ENCODE data around the gene KIRREL3.
"Not testable (repeated sequence)": the region's sequence is repeated elsewhere in the genome, so short reads cannot be mapped to it uniquely, and the experiment has no call there.

KIRREL3 gene

DNA sequence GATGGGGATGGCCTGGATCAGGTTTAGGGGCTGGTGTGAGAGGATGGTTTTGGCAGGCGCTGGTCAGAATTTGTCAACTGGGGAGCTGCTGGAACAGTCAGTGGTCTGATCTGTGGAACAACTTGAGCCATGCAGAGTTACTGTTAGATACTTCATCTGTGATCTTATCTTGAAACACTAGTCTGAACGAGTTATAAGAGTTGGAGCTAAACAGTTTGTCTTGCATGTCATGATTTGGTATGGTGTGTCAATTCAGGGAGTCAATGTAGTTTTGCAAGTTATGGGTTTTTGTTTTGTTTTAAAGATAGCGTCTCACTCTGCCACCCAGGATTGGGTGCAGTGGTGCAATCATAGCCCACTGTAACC lies 591.0 kb downstream of the KIRREL3 start:
- no peak for DNase-seq

DNA sequence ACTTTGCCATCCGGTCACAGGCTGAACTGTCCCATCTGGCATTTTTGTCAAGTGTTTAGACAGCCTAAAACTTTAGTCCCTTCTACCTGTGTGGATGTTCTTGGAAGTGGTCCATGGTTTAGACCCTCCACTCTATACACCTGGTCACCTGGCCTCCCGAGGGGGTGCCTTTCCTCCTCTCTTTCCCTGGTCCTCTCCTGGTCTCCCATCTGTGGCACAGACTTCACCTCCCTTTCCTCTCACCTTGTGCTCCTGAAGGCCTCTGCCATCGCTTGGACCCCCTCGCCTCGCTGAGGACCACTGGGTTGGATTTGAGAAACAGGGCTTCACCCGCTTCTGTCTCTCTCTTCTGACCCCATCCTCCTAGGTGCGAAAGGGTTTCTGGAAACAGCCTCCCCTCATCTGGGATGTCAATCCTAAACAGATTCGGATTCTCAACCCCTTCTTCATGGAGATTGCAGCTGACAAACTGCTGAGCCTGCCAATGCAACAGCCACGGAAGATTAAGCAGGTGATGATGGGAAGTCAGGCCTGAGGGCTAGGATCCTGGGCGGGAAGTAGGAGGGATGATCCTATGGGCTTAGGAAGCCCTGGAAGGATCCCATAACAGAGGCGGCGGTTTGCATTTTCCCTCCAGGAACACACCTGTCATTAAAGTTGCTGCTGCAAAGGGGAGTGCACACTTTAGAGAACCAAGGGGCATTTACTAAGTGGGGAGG lies 591.5 kb downstream of the KIRREL3 start:
- DNase-seq: no peak

DNA sequence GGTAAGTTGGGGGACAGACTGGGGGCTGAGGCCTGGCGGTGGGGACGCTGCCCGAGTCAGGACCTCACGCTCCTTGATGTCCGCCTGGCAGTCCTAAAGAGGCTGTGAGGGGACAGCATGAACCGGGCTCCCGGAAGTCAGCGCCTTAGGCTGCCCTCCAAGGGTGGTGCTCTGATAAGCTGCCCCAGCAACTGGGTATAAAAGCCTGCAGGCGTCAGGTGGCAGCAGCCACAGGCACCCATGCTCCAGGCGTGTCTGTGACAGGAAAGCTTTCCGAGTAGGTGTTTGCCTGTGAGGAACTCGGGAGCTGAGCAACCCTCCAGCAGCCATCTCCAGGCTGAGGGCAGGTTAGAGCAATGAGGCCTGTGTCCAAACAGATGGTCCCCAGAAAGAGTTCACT lies 592.1 kb downstream of the KIRREL3 start:
- no peak for DNase-seq

DNA sequence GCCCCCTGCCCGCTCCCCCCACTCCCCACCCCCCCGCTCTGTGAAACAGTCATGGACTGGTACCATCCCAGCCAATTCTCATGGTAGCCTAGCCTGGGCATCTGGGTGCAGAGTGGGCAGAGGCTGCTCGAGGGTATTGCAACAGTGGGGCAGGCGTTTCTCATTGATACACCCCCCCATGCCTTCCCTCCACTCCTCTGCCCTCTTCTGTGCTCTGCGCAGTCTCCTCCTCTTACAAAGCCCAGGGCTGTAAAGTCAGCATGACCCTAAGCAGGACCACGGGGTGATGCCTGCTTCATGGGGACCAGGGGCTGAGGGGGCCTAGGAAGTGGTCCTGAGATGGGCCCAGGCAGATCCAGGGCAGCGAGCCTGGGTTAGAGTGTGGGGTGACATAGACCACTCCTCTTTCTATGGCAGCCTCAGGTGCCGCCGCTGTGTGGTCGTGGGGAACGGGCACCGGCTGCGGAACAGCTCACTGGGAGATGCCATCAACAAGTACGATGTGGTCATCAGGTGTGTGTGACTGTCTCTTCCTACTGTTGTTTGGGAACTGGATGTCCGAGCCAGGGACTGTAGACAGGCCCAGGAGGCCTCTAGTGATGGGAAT lies 592.8 kb downstream of the KIRREL3 start:
- no peak for DNase-seq

DNA sequence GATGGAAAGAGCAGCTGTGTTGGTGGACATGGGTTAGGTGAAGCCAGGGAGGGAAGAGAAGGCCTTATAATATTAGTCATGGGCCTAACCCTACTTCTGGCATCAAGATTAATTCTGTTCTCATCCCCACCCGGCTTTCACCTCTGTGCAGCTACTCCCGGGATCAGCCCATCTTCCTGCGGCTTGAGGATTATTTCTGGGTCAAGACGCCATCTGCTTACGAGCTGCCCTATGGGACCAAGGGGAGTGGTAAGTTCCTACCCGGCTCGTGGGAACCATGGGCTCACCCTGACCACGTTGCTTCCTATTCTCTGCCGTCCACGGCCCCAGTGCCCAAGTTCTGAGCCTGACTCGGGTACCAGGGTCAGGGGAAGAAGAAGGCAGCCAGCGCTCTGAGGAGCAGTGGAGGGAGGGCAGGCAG lies 593.5 kb downstream of the KIRREL3 start:
- DNase-seq: no peak

DNA sequence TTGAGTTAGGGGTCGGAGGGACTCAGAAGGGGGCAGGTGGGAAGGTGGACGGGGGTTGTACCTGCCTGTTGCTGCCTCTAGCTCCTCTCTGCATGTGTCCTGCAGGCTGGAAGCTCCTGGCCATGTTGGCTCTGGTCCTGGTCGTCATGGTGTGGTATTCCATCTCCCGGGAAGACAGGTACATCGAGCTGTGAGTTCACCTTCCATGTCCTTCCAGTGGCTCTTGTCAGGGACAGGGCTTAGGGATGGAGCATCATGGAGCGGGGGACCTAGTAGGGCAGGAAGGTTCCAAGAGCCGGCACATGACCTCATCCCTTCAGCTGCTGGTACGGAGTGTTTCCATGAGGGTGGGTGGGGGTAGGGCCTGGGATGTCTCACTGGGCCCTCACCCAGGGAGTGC lies 594.2 kb downstream of the KIRREL3 start:
- no peak for DNase-seq

DNA sequence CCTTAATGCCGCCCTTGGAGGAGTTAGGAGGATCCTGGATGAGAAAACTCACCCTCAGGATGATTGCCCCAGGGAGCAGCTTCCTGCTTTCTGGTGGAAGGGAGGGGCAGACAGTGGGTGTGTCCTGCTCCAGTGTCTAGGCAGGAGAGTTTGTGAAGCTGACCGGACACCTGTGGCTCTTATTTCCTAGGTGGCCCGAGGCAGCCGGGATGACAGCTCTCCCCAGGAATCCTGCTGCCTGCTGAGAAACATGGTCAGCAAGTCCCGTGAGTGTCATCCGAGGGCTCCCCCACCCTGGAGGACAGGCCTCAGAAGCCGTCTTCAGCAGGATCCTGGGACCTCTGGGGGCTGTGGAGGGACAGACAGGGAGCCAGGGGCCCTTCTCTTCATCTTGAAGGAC lies 594.7 kb downstream of the KIRREL3 start:
- no peak for DNase-seq

DNA sequence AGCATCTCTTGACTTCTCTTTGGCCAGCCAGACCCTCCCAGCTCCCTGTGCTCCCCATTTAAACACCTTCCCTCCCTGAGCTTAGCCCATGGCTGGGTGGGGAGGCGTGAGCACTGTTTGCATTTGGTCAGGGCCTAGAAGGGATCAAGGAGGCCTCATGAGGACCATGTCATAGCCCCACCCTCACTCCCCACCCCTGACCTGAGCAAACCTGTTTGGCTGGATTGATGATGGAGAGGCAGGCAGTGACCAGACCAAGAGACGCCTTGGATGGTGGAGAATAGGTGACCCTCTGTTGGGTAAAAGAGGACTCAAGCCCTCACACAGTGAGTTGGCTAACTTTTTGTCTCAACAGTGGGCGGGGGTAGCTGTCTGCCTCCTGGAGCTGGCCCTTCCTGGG lies 595.2 kb downstream of the KIRREL3 start:
- no peak for DNase-seq

DNA sequence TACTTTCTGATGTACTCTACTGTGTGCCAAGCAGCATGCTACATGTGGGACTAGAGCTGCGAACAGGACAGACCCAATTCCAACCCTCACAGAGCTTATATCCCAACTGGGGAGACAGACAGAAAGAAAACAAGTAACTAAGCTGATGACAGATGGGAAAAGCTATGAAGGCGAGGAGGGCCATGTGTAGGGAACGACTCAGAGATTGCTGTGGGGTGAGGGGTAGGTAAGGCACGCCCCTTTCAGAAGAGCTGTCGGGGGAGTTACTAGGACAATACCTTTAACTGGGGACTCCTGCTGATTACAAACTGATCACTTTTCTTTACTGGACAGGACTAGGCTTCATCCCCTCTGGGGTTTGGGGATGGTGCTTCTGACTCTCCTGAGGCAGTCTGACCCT lies 596.2 kb downstream of the KIRREL3 start:
- no peak for DNase-seq

DNA sequence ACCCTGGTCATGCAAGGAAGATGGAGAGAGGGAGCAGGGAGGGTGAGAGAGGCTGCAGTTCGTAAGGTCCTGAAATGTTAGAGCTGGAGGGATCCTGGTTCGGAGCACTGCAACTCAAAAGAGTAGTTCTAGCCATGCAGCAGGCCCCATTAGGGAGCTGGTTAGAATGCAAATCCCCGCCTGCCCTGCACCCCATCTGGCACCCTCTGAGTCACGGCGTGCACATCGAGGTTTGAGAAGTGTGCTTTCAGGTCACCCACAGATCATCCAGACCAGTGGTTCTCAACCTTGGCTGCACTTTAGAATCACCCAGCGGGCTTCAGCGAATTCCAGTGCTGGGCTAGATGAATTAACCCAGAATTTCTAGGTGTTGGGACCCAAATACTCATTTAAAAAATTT lies 596.9 kb downstream of the KIRREL3 start:
- DNase-seq: no peak

DNA sequence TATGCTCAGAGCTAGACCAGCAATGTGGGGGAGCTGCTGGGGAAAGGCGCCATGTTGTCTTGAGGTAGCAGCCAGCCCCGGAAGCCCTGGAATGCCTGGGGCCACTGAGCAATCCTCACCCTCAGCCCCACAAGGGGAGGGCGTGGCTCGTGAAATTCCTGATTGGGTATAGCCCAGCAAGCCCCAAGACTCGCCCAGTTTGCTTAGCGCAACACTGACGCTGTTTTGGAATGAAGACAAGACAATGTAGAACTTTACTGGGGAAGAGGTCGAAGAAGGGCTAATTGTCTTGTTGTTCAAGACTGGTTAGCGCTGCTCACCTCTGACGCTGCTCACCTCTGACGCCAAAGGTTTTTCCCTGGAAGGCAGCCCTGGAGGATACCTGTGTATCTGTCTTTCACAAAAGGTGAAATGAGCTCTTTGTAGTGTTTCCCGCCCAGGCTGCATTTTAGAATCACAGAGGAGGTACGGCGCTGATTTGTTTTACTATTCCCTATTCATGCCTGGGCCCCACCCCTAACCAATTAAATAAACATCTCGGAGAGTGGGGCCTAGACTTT lies 597.5 kb downstream of the KIRREL3 start:
- DNase-seq: no peak

DNA sequence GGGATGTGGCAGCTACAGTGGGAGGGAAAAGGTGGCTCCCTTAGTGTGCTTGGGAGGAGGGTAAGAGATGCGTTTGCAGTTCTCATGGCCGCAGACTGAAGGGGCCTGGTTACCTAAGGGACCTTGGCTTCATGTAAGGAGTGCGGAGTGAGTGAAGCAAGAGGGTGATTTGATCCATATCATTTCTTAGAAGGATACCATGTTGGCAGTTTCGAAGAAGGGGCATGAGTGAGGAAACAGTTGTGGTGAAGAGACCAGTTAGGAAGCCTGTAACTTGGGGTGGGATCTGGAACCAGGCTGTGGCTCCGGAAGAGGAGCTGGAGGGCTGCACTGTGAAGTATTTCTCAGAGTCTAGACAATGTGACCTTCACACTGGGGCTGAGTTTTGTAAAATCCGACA lies 600.1 kb downstream of the KIRREL3 start:
- DNase-seq: no peak

DNA sequence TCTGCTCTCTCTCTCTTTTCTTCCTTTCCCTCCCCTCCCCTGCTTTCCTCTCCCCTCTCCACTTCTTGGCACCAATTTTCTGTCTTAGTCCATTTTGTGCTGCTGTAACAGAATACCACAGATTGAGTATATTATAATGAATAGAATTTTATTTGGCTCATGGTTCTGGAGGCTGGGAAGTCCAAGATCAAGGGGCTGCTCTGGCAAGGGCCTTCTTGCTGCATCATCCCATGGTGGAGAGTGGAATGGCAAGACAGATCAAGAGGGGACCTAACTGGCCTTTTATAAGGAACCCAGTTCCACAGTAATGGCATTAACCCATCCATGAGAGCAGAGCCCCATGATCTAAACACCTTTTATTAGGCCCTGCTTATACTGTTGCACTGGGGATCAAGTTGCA lies 600.6 kb downstream of the KIRREL3 start:
- no peak for DNase-seq

DNA sequence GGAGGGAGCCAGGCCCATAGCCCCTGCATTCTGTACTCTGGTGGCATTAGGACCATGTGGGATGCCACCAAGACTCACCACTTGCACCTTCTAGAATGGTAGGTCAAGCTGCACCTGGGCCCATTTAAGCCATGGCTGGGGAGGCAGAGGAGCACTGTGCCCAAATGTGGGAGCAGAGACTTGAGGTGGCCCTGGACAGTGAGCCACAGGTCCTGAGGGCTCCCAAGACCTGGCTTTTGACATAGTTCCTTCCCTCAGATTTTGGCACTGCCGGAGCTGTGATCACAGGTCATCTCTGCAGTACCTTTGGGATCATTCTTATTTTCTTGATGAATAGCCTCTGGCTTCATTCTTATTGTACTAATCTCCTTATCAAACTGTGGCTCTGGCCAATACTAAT lies 601.8 kb downstream of the KIRREL3 start:
- DNase-seq: no peak

DNA sequence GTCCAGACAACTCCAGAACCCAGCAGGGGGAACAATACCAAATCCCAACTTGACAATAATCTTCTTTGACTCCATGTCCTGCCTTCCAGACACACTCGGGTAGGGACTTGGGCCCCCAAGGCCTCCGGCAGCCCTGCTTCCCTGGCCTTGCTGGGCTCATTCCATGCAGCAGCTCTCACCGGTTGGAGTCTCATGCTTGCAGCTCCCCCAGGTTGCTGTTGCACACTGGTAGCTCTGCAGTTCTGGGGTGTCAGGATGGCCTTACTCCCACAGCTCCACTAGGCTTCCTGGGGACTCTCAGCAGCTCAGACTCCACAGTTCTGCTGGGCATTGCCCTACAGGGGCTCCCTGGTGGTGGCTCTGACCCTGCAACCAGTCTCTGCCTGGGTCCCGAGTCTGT lies 602.3 kb downstream of the KIRREL3 start:
- no peak for DNase-seq

DNA sequence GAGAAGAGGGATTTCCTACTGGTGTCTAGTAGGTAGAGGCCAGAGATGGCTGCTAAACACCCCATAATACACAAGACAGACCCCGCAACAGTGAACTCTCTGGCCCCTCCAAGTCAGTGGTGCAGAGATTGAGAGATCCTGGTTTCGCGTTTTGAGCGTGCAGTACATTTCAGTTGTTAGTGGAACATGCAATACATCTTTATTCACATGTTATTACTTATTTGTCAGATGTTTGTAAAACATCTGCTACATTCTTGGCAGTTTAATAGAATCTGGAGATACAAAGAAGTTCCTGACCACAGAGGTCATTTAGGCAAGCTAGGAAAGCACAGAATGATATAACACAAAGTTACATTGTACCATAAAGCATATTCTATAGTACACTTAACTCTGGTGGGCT lies 603.6 kb downstream of the KIRREL3 start:
- DNase-seq: no peak

DNA sequence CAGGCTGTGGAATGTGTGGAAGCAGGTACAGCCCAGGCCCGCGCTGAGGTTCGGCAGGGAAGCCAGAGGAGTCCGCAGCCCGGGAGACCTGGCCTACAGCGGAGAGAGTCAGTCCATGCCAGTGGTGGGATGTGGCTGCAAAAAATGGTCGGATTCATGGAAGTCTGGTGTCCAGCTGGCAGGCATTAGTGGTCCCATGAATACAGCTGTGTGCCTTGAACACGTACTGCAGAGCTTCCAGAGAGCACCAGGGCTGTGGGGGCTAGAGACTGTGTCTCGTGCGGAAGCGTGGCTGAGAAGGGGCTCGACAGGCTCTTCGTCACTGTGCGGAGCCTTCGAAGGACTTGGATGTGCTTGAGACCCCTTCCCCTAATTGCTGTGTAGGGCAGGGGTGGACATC lies 604.3 kb downstream of the KIRREL3 start:
- not testable (repeated sequence) for DNase-seq

DNA sequence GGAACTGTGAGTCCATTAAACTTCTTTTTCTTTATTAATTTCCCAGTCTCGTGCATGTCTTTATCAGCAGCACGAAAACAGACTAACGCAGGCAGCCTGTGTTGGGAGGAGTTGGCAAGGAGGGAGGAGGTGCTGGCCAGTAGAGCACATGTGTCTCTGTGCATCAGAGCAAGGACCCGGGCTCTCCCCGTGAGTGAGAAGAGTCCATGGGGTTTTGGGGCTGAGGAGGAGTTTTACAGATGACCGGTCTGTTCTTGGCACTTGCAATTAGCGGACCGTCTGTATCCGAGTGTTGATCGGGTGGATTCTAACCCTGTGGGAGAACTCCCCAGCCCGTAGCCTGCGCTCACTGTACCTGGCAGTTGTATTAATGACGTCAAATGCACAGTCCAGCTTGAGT lies 604.8 kb downstream of the KIRREL3 start:
- DNase-seq: not testable (repeated sequence)

DNA sequence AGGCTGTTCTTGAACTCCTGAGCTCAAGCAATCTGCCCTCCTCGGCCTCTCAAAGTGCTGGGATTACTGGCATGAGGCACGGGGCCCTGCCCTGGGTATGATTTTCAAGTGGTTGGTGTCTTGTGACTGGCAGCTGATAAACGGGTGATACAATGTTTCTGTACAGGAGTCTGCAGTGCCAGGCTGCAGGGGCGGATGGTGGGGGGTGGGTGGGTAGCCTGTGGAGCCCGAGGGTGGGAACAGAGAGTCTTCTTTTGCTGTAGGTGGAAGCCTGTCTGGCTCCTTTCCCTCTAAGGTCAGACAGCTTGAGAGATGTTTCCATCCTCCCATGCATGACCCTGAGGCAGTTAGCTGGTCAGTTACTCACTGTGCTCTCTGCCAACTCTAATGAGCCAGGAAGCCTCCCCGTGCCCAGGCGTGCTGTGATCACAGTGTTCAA lies 605.9 kb downstream of the KIRREL3 start:
- DNase-seq: not testable (repeated sequence)

DNA sequence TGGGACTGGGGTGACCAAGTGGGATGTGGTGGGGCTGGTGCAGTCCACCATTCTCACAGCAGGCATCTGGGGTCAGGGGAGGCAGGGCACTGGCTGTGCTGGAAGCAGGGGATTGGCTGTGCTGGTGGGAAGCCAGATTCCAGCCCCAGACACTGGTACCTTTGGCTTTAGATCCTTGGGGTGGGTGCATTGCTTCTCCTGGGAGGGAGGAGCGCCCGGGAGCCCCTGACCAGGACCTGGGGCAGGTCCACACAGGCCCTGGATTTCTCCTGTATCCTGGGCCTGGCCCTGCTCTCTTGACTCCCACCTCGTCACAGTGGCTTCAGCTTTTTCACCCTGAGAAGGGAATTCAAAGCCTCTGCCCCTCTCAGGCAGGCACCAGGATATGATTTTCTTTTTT lies 606.5 kb downstream of the KIRREL3 start:
- no peak for DNase-seq

DNA sequence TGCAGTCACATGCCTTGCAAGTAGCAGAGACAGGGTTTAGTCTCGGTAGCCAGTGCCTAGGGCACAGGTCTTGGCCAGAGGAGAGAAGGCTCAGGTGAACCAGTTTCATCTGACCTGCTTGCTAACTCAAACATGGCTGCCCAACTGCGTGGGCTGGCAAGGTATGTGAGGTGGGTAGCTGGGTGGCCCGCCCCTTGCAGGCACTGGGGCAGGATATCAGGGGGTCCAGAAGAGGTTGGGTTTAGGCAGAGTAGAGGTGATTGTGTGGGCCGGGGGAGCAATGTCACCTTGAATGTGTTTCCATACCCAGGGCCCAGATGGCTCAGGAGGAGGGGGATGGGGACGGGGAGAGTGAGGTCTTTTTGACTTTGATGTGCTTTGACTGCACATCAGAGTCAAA lies 607.4 kb downstream of the KIRREL3 start:
- no peak for DNase-seq

DNA sequence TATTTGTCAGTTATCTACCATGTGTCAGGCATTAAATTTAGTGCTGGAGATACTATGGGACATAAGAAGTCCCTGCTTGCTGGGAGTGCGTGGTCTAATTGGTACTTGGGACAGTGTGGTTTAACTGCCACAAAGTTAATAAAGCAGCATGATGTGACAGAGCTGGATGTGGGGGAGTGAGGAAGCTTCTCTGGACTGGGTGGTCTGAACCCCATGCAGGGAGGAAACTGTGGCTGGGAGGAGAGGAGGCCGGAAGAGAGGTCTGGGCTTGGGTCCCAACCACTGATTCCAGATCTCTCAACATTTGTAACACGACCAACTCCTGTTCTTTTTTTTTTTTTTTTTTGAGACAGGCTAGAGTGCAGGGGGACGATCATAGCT lies 607.9 kb downstream of the KIRREL3 start:
- peak; percentile 49 to 56 for DNase-seq

DNA sequence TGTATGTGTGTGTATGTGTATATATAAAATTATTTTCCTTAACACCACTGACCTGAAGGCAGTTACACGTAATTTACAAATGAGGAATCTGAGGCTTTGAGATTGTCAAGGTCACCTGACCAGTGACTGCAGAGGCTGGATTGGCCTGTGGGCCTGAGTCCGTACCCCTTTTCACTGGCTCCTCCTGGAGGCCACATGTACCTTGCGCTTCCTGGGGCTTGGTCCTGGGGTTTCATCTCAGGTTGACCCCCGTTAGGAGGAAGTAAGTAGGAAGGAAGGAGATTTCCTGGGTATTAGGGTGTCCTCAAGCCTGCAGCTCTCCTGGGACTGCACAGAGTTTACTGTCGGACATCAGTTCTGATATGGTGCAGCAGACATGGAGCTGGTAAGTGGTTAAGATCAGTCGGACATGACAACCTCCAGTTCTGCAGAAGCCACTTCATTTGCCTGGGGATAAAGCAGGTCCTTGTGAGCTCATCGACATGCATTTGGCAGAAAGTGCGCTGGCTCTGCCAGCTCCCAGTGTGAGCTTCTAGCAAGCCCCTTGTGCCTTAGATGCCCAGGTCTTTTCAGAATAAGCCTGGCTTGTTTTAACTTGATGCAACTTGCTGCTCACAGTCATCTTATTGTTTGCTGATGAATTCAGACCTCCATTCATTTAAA lies 608.5 kb downstream of the KIRREL3 start:
- peak; percentile 86 to 87 for DNase-seq

DNA sequence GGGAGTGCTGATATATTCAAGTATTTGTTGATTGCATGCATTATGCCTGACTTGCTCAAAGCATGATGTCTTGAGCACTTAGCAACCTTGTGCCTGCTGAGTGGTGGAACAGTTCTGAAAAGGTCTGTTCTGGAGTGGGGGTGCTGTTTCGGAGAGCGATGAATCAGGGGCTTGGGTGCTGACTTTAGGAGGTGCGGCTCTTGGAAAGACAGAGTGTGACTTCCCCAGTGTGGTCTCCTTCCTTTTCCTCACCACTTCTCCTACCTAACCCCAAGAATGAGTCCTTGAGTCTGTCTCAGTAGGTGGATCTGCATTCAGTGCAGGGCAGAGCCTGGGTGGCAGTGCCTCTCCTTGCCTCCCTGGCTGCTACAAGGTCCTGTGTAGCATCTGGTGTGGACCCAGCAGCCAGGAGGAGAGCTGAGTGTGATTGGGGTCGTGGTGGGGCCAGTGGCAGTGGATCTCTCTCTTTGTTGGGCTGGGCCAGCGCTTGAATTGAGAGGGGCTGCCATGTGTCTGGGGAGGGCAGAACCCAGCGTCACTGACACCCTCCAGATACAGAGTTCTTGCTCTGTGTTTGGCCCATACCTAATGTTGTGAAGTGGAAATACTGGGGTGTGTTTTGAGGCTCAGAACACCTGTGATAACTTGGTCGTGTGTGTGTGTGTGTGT lies 609.1 kb downstream of the KIRREL3 start:
- DNase-seq: no peak
